GM19324 (cell line): ENCODE results near the gene ZNF32.

Experiments used
- ATAC-seq: cut with Tn5 transposase; IDR thresholded peaks from one replicate; pipeline ENCODE4 v1.9.1; 2021; ENCODE audit warnings: mild to moderate bottlenecking, moderate library complexity; ENCODE audit not compliant: unreplicated experiment, low FRiP score

ZNF32 gene

GRCh38 chr10:43681721-43682120, 33.0 kb upstream of the ZNF32 start:
- no peak for ATAC-seq

GRCh38 chr10:43681220-43681619, 32.5 kb upstream of the ZNF32 start:
- ATAC-seq: no peak

GRCh38 chr10:43680035-43680434, 31.4 kb upstream of the ZNF32 start:
- no peak for ATAC-seq

GRCh38 chr10:43679509-43679908, 30.8 kb upstream of the ZNF32 start:
- no peak for ATAC-seq

- ATAC-seq: no peak
Measured at GRCh38 chr10:43678654-43679053, 30.0 kb upstream of the ZNF32 start.

- ATAC-seq: no peak
Measured at GRCh38 chr10:43676901-43677300, 28.2 kb upstream of the ZNF32 start.

GRCh38 chr10:43676331-43676730, 27.6 kb upstream of the ZNF32 start:
- ATAC-seq: no peak

GRCh38 chr10:43674553-43675210, 26.0 kb upstream of the ZNF32 start:
- no peak for ATAC-seq

GRCh38 chr10:43673471-43673870, 24.8 kb upstream of the ZNF32 start:
- no peak for ATAC-seq

- ATAC-seq: no peak
Measured at GRCh38 chr10:43671659-43672531, 23.2 kb upstream of the ZNF32 start.

GRCh38 chr10:43669386-43669785, 20.7 kb upstream of the ZNF32 start:
- no peak for ATAC-seq

GRCh38 chr10:43667761-43668386, 19.2 kb upstream of the ZNF32 start:
- ATAC-seq: no peak

GRCh38 chr10:43667317-43667731, 18.6 kb upstream of the ZNF32 start:
- no peak for ATAC-seq

GRCh38 chr10:43666552-43666951, 17.9 kb upstream of the ZNF32 start:
- ATAC-seq: no peak

GRCh38 chr10:43665054-43665453, 16.4 kb upstream of the ZNF32 start:
- no peak for ATAC-seq

- ATAC-seq: no peak
Measured at GRCh38 chr10:43658227-43658626, 9.5 kb upstream of the ZNF32 start.

GRCh38 chr10:43655311-43655710, 6.6 kb upstream of the ZNF32 start:
- ATAC-seq: no peak

GRCh38 chr10:43653746-43654145, 5.1 kb upstream of the ZNF32 start:
- ATAC-seq: no peak

GRCh38 chr10:43649185-43649523, 473 bp upstream of the ZNF32 start:
- no peak for ATAC-seq

- ATAC-seq: no peak
Measured at GRCh38 chr10:43648095-43648397, 635 bp downstream of the ZNF32 start.

- ATAC-seq: no peak
Measured at GRCh38 chr10:43647576-43647975, 1.1 kb downstream of the ZNF32 start.

- ATAC-seq: no peak
Measured at GRCh38 chr10:43645866-43646265, 2.8 kb downstream of the ZNF32 start.
